SKM-1 (cell line): ENCODE measurements around the gene GRIN1.
A peak's percentile ranks its signal among the peaks of the same experiment; 100 is the strongest.
"Not testable (repeated sequence)": the region's sequence is repeated elsewhere in the genome, so short reads cannot be mapped to it uniquely, and the experiment has no call there.

Source experiments
- DNase-seq: peaks from one replicate; lab custom pipeline; 2025; ENCODE audit not compliant: unreplicated experiment; lab: John Stamatoyannopoulos, UW

GRIN1 gene

DNA sequence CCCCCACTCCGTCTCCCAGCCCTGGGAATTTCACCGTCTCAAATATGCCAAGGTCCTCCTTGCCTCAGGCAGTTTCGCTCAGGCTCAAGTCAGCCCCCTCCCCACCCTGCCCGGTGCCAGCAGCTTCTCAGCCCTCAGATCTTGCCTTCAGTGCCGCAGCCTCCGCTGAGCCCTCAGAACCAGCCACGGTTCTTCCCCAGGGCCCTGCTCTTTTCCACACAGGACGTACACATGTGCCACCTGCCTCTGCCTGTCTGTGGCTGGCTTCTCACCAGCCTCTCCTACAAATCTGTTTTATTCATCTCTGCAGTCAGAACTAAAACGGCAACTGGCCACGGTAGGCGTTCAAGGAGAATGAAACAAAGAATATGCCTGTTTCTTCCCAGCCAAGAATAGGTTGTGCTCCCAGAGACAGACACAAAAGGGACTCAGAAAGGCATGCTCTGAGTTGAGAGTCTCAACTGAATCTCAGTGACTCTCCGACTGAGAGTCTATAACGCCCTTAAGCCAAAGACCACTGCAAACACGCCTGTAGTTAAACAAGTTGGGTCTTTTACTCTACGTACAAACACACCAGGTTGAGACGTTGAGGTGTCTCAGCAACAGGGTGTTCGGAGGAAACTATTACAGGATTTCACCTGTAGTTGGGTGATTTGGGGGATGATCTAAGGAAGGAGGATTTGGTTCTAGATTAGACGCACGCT is 10.6 kb upstream of the GRIN1 start:
- DNase-seq, result no peak

- DNase-seq, result no peak
Observed at GRCh38 chr9:137128862-137129455, 10.0 kb upstream of the GRIN1 start.

DNA sequence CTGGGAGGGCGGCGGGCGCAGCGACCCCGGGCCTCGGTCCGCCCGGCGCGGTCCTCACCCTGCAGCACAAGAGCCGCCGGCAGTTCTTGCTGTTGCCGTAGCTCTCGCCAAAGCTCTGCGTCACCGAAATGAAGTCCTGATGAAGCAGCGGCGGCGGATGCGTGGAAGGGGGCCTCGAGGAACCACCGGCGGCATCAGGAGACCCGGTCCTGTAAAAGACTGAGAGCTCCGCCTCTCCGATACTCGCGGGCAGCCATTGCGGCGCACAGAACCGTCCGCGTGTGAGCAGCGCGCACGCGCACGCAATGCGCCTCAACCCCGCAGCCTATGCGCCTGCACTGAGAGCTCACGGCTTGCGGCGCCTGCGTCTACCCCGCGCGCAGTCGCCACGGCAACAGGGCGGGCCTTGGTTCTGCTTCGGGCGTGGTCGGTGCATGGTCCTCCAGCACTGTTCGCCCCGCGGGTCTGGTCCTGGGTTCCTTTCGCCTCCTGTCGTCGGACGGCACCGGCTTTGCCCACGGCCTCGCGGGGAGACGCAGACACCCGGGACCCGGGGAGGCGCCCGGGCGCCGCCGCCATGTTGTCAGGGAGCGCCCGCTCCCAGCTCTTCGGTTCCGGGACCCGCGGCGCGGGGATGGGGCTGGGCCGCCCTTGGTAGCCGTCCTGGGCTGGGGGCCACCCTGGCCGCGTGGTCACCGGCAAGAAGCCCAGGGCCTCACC is 9.3 kb upstream of the GRIN1 start:
- DNase-seq, result peak; percentile 82

- DNase-seq, result no peak
Observed at GRCh38 chr9:137130176-137130755, 8.7 kb upstream of the GRIN1 start.

GRCh38 chr9:137134191-137134590 is 4.8 kb upstream of the GRIN1 start:
- DNase-seq, result no peak

DNA sequence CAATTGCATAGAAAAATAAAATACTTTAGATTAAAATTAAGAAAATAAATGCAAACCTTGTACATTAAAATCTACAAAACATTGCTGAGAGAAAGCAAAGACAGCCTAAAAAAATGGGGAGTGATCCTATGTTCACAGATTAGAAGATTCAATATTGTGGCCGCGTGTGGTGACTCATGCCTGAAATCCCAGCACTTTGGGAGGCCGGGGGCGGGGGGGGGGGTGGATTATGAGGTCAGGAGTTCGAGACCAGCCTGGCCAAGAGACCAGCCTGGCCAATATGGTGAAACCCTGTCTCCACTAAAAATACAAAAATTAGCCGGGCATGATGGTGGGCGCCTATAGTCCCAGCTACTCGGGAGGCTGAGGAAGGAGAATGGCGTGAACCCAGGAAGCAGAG is 3.8 kb upstream of the GRIN1 start:
- not testable (repeated sequence) for DNase-seq

DNA sequence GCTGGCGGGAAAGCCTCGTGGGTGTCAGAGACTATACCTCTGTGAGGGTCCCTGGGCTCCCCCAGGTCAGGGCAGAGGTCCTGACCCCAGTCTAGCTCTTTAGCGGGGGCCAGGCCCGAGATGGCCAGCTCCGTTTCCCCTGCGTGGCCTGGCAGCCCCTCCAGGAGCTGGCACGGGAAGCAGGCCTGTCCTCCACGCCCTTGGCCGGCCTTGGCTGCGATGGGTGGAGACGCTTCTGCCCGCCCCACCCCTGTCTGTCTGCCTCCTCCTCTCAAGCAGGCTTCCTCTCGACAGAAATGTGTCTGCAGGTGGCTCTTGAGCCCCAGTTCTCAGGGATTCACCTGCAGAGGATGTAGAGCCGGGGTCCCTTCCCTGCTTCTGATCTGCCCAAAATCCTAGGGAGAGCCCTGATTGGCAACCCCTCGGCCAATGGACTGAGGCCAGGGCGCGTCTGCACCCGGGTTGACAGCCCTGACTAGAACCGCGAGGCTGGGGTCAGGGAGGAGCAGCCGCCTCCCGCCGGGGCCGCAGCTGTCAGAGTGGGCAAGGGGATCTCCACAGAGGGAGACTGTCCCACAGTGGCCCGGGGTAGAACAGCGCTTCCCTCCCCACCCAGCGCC is 2.6 kb upstream of the GRIN1 start:
- no peak for DNase-seq

- no peak for DNase-seq
Observed at GRCh38 chr9:137136881-137137607, 1.9 kb upstream of the GRIN1 start.

GRCh38 chr9:137138058-137138721 is 764 bp upstream of the GRIN1 start:
- DNase-seq, result no peak

- no peak for DNase-seq
Observed at GRCh38 chr9:137139468-137140150, 655 bp downstream of the GRIN1 start.

- no peak for DNase-seq
Observed at GRCh38 chr9:137140151-137141012, 1.4 kb downstream of the GRIN1 start.

- DNase-seq, result no peak
Observed at GRCh38 chr9:137141050-137141810, 2.3 kb downstream of the GRIN1 start.

DNA sequence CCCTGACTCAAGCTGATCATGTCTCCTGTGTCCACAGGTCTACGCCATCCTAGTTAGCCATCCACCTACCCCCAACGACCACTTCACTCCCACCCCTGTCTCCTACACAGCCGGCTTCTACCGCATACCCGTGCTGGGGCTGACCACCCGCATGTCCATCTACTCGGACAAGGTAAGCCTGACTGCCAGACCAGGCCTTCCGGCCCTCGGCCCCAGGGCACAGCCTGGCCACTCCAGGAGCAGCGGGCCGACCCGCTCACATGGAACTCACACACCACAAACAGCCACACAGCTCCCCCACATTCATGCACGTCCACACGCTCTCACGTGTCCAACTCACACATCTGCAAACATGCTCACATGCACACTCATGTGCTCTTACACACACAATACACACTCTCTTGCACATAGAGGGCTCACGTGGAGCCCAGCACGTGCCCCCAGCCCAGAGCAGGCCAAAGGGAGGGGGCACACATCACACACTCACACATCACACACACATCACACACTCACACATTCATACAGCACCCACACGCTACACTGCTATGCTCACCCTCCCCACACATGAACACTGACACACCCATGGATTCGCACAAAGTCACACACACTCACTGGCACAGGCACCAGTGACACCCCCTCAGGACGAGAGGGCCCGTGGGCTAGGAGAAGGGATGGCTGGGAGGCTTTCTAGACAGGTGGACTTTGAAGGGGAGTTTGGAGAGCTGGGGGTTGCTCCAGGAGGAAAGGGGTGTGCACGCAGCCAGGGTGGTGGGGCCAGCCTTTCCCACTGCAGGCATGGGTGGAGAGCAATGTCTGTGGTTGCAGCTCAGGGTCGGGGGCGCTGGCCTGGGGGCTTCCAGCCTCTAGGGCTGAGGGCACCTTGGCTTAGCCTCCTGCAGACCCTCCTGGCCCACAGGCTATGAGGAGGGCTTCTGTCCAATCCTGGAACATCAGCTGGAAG is 3.3 kb downstream of the GRIN1 start:
- no peak for DNase-seq

DNA sequence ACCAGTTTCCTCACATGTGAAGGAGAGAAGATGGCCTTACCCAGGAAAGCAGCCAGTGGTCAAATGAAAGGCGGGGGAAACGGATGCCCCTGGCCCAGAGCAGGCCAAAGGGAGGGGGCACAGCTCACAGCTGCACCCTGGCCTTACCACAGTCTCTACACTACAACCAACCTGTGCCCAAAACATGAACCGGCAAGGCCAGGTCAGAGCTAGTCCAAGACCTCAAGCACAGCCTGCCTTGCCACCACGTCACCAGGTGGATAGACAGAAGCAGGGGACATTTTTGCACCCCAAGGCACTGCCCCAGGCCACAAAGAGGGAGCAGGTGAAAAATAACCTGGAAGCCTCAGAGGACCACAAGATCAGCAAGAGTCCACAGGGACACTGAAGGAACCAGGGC is 4.5 kb downstream of the GRIN1 start:
- DNase-seq, result no peak

DNA sequence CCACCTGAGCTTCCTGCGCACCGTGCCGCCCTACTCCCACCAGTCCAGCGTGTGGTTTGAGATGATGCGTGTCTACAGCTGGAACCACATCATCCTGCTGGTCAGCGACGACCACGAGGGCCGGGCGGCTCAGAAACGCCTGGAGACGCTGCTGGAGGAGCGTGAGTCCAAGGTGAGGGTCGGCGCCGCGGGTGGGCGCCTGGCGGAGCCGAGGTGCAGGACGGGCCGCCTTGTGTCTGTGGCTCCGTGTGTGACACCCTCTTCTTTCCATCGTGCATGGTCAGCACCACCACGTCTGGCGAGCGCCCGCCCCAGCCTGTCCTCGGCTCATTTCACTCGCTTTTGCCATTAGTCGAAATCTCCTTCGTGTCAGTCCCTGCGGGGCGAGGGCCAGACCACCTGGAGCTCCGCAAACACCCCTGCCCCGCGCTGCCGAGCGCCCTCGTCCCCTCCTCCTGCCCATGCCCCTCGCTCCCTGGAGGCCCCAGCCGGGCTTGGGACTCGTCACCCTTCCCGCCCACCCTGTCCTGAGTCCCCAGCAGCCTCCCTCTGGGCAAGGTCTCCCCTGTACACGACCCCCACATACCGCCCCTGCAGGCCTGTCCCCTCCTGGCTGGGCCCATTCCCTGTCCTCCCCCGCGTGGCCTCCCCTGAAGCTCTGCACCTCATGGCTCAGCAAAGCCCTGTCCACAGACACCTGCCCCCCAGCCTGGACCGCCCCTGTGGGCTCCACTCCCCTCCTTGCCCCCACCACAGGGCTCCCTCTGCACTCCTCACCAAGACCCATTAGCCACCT is 7.0 kb downstream of the GRIN1 start:
- DNase-seq, result no peak

DNA sequence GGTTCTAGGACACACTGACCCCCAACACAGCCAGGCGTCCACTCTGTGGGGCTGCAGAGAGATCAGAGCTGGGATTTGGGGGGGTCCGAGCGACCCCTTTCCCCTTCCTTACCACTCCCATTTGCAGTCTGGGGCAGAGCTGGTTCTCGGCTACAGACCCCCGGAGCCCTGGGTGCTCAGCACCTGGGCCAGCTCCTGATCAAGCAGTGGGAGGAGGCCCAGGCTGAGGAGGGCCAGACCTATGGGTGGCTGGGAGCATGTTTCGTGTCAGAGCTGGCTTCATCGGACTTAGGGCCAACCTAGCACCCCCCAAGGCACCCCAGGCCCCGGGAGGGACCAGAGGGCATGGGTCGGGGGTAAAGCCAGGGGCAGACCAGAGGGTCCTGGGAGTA is 7.6 kb downstream of the GRIN1 start:
- no peak for DNase-seq
